ENCODE measurements around the gene SEC24B.

The SEC24B gene

GRCh38 chr4:109436504-109436903 lies 2.9 kb downstream of the SEC24B start:
- no peak overlapping the region for H3K4me3 ChIP-seq (ENCODE audit: low read length in 2 of 2)
- no peak overlapping the region for H2AFZ ChIP-seq (ENCODE audit: low read length)
- H3K14ac ChIP-seq (ENCODE audit: low read length): no peak overlapping the region
- no peak overlapping the region for H2BK120ac ChIP-seq (ENCODE audit: low read depth, low read length)
- H3K36me3 ChIP-seq (replicated peaks in 1 of 2; ENCODE audit: control insufficient read depth in 2 of 2, insufficient read depth in 2 of 2, low read length in 2 of 2): peaks cover 0 to 4% of the 10 kb centered on the region in 2 donors
- H3K4me1 ChIP-seq (ENCODE audit: control insufficient read depth in 2 of 2, insufficient read depth in 1 of 2, low read depth in 1 of 2, low read length in 2 of 2): peaks cover 7 to 17% of the 10 kb centered on the region in 2 donors
- H2BK5ac ChIP-seq (ENCODE audit: low read length): no peak overlapping the region
- no peak overlapping the region for H4K91ac ChIP-seq (ENCODE audit: low read depth, low read length, poor library complexity)
- H3K4me2 ChIP-seq (ENCODE audit: insufficient read depth, low read length, poor library complexity, severe bottlenecking): no peak overlapping the region
- no peaks in the 10 kb centered on the region for H3K9me3 ChIP-seq (replicated peaks in 1 of 2; ENCODE audit: control insufficient read depth in 2 of 2, insufficient read depth in 1 of 2, low read depth in 1 of 2, low read length in 2 of 2)
- no peak overlapping the region for H3K27ac ChIP-seq (replicated peaks; ENCODE audit: low read length)
- no peak overlapping the region for H3K18ac ChIP-seq (ENCODE audit: low read length)
- H2AK5ac ChIP-seq (ENCODE audit: low read depth, low read length): no peak overlapping the region
- H2BK12ac ChIP-seq (ENCODE audit: low read length): no peak overlapping the region
- H4K8ac ChIP-seq (ENCODE audit: low read depth, low read length): no peak overlapping the region
- H3K27me3 ChIP-seq (ENCODE audit: control insufficient read depth in 3 of 3, insufficient read depth in 3 of 3, low read depth in 1 of 3, low read length in 3 of 3): no peaks in the 10 kb centered on the region
- WGBS, 2 donors (ENCODE audit: extremely low coverage in 2 of 2, insufficient read length in 2 of 2, insufficient replicate concordance in 1 of 2): no CpG with 5 or more reads among the region's 3 CpGs
- no peak overlapping the region for H2BK15ac ChIP-seq (ENCODE audit: low read length)
- H3K4ac ChIP-seq (ENCODE audit: low read length): no peak overlapping the region
- H3K23ac ChIP-seq (ENCODE audit: low read depth, low read length, poor library complexity): no peak overlapping the region
- peaks cover 4% of the 10 kb centered on the region for H3K79me1 ChIP-seq (ENCODE audit: low read depth, low read length)
- DNase-seq (ENCODE audit: low spot score): no peak
- no peak overlapping the region for H3K9ac ChIP-seq (ENCODE audit: low read depth, low read length, poor library complexity)

- Histone ChIP-seq H3K4me1 (ENCODE audit: control insufficient read depth in 2 of 2, insufficient read depth in 1 of 2, low read depth in 1 of 2, low read length in 2 of 2) (peaks cover under 1% of the 10 kb centered on the region in 2 donors), H4K91ac (ENCODE audit: low read depth, low read length, poor library complexity) (no peak overlapping the region), H3K9ac (ENCODE audit: low read depth, low read length, poor library complexity) (no peak overlapping the region), H2BK12ac (ENCODE audit: low read length) (no peak overlapping the region), H3K18ac (ENCODE audit: low read length) (no peak overlapping the region), H2BK15ac (ENCODE audit: low read length) (no peak overlapping the region), H2BK5ac (ENCODE audit: low read length) (no peak overlapping the region), H4K8ac (ENCODE audit: low read depth, low read length) (no peak overlapping the region), H3K36me3 (replicated peaks in 1 of 2; ENCODE audit: control insufficient read depth in 2 of 2, insufficient read depth in 2 of 2, low read length in 2 of 2) (peaks cover 2 to 12% of the 10 kb centered on the region in 2 donors), H3K4me3 (ENCODE audit: low read length in 2 of 2) (no peak overlapping the region), H3K27ac (replicated peaks; ENCODE audit: low read length) (no peak overlapping the region), H3K79me1 (ENCODE audit: low read depth, low read length) (no peaks in the 10 kb centered on the region), H3K27me3 (ENCODE audit: control insufficient read depth in 3 of 3, insufficient read depth in 3 of 3, low read depth in 1 of 3, low read length in 3 of 3) (no peaks in the 10 kb centered on the region), H2BK120ac (ENCODE audit: low read depth, low read length) (no peak overlapping the region), H2AK5ac (ENCODE audit: low read depth, low read length) (no peak overlapping the region), H3K14ac (ENCODE audit: low read length) (no peak overlapping the region), H3K9me3 (replicated peaks in 1 of 2; ENCODE audit: control insufficient read depth in 2 of 2, insufficient read depth in 1 of 2, low read depth in 1 of 2, low read length in 2 of 2) (peaks cover under 1 to 8% of the 10 kb centered on the region in 2 donors), H2AFZ (ENCODE audit: low read length) (no peak overlapping the region), H3K4me2 (ENCODE audit: insufficient read depth, low read length, poor library complexity, severe bottlenecking) (no peak overlapping the region), H3K23ac (ENCODE audit: low read depth, low read length, poor library complexity) (no peak overlapping the region), H3K4ac (ENCODE audit: low read length) (no peak overlapping the region)
- DNase-seq (ENCODE audit: low spot score): no peak
- WGBS, 2 donors (ENCODE audit: extremely low coverage in 2 of 2, insufficient read length in 2 of 2, insufficient replicate concordance in 1 of 2): no CpG with 5 or more reads among the region's 4 CpGs
Measured at GRCh38 chr4:109440948-109441347, 7.3 kb downstream of the SEC24B start.

DNA sequence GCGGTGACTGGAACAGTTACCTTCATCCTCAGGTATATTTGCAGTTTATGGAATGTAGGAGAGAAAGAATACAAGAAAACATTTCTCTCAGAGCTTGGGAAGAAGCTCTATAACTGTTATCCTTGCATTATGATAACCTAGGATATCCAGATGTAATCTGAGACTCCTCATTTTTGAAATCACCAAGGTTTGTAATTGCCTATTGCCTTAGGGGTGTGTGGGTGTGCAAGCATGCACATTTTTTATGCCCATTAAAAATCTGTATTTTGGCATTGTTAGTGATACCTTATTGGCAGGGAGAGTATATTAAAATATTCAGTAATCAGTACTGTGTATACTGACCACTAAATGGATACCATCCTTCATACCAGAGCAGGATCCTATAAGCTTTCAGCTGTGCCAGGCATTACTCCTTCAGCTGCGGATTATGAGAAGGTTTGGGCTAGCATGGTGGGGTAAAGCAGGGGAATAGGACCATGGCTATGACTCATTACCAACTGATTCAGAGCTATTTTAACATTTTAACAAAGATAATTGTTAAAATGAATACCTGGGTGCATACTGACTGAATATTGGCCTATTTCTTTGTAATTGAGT lies 8.3 kb downstream of the SEC24B start:
- Histone ChIP-seq H4K8ac (ENCODE audit: low read depth, low read length) (no peak overlapping the region), H3K9ac (ENCODE audit: low read depth, low read length, poor library complexity) (no peak overlapping the region), H2BK5ac (ENCODE audit: low read length) (no peak overlapping the region), H2BK12ac (ENCODE audit: low read length) (no peak overlapping the region), H2BK120ac (ENCODE audit: low read depth, low read length) (no peak overlapping the region), H3K4me2 (ENCODE audit: insufficient read depth, low read length, poor library complexity, severe bottlenecking) (no peak overlapping the region), H3K4ac (ENCODE audit: low read length) (no peak overlapping the region), H3K23ac (ENCODE audit: low read depth, low read length, poor library complexity) (no peak overlapping the region), H3K14ac (ENCODE audit: low read length) (no peak overlapping the region), H3K4me3 (ENCODE audit: low read length in 2 of 2) (no peak overlapping the region), H2AFZ (ENCODE audit: low read length) (no peak overlapping the region), H4K91ac (ENCODE audit: low read depth, low read length, poor library complexity) (no peak overlapping the region), H3K18ac (ENCODE audit: low read length) (no peak overlapping the region), H3K79me1 (ENCODE audit: low read depth, low read length) (peaks cover 2% of the 10 kb centered on the region), H3K9me3 (replicated peaks in 1 of 2; ENCODE audit: control insufficient read depth in 2 of 2, insufficient read depth in 1 of 2, low read depth in 1 of 2, low read length in 2 of 2) (peaks cover 4 to 13% of the 10 kb centered on the region in 2 donors), H3K27me3 (ENCODE audit: control insufficient read depth in 3 of 3, insufficient read depth in 3 of 3, low read depth in 1 of 3, low read length in 3 of 3) (no peaks in the 10 kb centered on the region), H3K4me1 (ENCODE audit: control insufficient read depth in 2 of 2, insufficient read depth in 1 of 2, low read depth in 1 of 2, low read length in 2 of 2) (no peaks in the 10 kb centered on the region), H3K36me3 (replicated peaks in 1 of 2; ENCODE audit: control insufficient read depth in 2 of 2, insufficient read depth in 2 of 2, low read length in 2 of 2) (peaks cover 6 to 22% of the 10 kb centered on the region in 2 donors), H2BK15ac (ENCODE audit: low read length) (no peak overlapping the region), H3K27ac (replicated peaks; ENCODE audit: low read length) (no peak overlapping the region), H2AK5ac (ENCODE audit: low read depth, low read length) (no peak overlapping the region)
- no peak for DNase-seq (ENCODE audit: low spot score)
- no CpG with 5 or more reads among the region's 2 CpGs for WGBS, 2 donors (ENCODE audit: extremely low coverage in 2 of 2, insufficient read length in 2 of 2, insufficient replicate concordance in 1 of 2)

GRCh38 chr4:109444182-109444844 lies 10.7 kb downstream of the SEC24B start:
- no peak overlapping the region for H3K27ac ChIP-seq (replicated peaks; ENCODE audit: low read length)
- DNase-seq (ENCODE audit: low spot score): no peak
- no peak overlapping the region for H3K23ac ChIP-seq (ENCODE audit: low read depth, low read length, poor library complexity)
- no peak overlapping the region for H3K4me3 ChIP-seq (ENCODE audit: low read length in 2 of 2)
- no peak overlapping the region for H2BK15ac ChIP-seq (ENCODE audit: low read length)
- no peak overlapping the region for H3K4ac ChIP-seq (ENCODE audit: low read length)
- no peak overlapping the region for H2AK5ac ChIP-seq (ENCODE audit: low read depth, low read length)
- no peak overlapping the region for H4K91ac ChIP-seq (ENCODE audit: low read depth, low read length, poor library complexity)
- H2BK5ac ChIP-seq (ENCODE audit: low read length): no peak overlapping the region
- no peak overlapping the region for H3K4me2 ChIP-seq (ENCODE audit: insufficient read depth, low read length, poor library complexity, severe bottlenecking)
- no peak overlapping the region for H2BK120ac ChIP-seq (ENCODE audit: low read depth, low read length)
- H3K9me3 ChIP-seq (replicated peaks in 1 of 2; ENCODE audit: control insufficient read depth in 2 of 2, insufficient read depth in 1 of 2, low read depth in 1 of 2, low read length in 2 of 2): peaks cover 4 to 20% of the 10 kb centered on the region in 2 donors
- no peak overlapping the region for H3K9ac ChIP-seq (ENCODE audit: low read depth, low read length, poor library complexity)
- H3K36me3 ChIP-seq (replicated peaks in 1 of 2; ENCODE audit: control insufficient read depth in 2 of 2, insufficient read depth in 2 of 2, low read length in 2 of 2): peaks cover 6 to 41% of the 10 kb centered on the region in 2 donors
- peaks cover 2% of the 10 kb centered on the region for H3K79me1 ChIP-seq (ENCODE audit: low read depth, low read length)
- H3K18ac ChIP-seq (ENCODE audit: low read length): no peak overlapping the region
- no peaks in the 10 kb centered on the region for H3K4me1 ChIP-seq (ENCODE audit: control insufficient read depth in 2 of 2, insufficient read depth in 1 of 2, low read depth in 1 of 2, low read length in 2 of 2)
- H2BK12ac ChIP-seq (ENCODE audit: low read length): no peak overlapping the region
- H3K14ac ChIP-seq (ENCODE audit: low read length): no peak overlapping the region
- H2AFZ ChIP-seq (ENCODE audit: low read length): no peak overlapping the region
- no peak overlapping the region for H4K8ac ChIP-seq (ENCODE audit: low read depth, low read length)
- WGBS, 2 donors (ENCODE audit: extremely low coverage in 2 of 2, insufficient read length in 2 of 2, insufficient replicate concordance in 1 of 2): no CpG with 5 or more reads among the region's 2 CpGs
- H3K27me3 ChIP-seq (ENCODE audit: control insufficient read depth in 3 of 3, insufficient read depth in 3 of 3, low read depth in 1 of 3, low read length in 3 of 3): no peaks in the 10 kb centered on the region
